ENCODE data around the gene NAPB. TPM values are rescaled to one million over a fixed set of nuclear protein-coding genes. Genes with fewer than 3 reads are reported as not detected.

Gene NAPB
- total RNA-seq, 1 donor from 2014 or later, result 13.6 TPM

- H3K4me1 Mint-ChIP-seq, result peaks cover 52% of the 10 kb centered on the region
- H3K9me3 Mint-ChIP-seq, result no peaks in the 10 kb centered on the region
- H3K36me3 Mint-ChIP-seq (ENCODE audit: low read depth), result peaks cover 19% of the 10 kb centered on the region
- no peak overlapping the region for H3K27ac Mint-ChIP-seq
- DNase-seq, result peak; percentile 38
- no peak overlapping the region for H3K4me3 Mint-ChIP-seq
- intact Hi-C loops (cut with micrococcal nuclease), result loop anchor here (10.0 kb wide), 1 partner anchor 262 kb away; no protein-coding TSS in a partner anchor
- H3K27me3 Mint-ChIP-seq, result no peaks in the 10 kb centered on the region
These were observed 14.4 kb downstream of the NAPB start for GRCh38 chr20:23406880-23407279.

GRCh38 chr20:23404196-23404595, 17.1 kb downstream of the NAPB start:
- Mint-ChIP-seq H3K27ac (no peak overlapping the region), H3K36me3 (ENCODE audit: low read depth) (peaks cover 26% of the 10 kb centered on the region), H3K4me1 (peaks cover 53% of the 10 kb centered on the region), H3K4me3 (no peak overlapping the region), H3K9me3 (no peaks in the 10 kb centered on the region), H3K27me3 (no peaks in the 10 kb centered on the region)
- intact Hi-C loops (cut with micrococcal nuclease), result loop anchor here (10.0 kb wide), 1 partner anchor 259 kb away; no protein-coding TSS in a partner anchor
- DNase-seq, result peak; percentile 50

GRCh38 chr20:23403751-23404150, 17.5 kb downstream of the NAPB start:
- peaks cover 57% of the 10 kb centered on the region for H3K4me1 Mint-ChIP-seq

GRCh38 chr20:23401051-23401450, 20.2 kb downstream of the NAPB start:
- no peaks in the 10 kb centered on the region for H3K27me3 Mint-ChIP-seq
- intact Hi-C loops (cut with micrococcal nuclease), result loop anchor here (10.0 kb wide), 1 partner anchor 256 kb away; no protein-coding TSS in a partner anchor
- peak; percentile 49 for DNase-seq
- H3K9me3 Mint-ChIP-seq, result no peaks in the 10 kb centered on the region
- H3K36me3 Mint-ChIP-seq (ENCODE audit: low read depth), result peaks cover 35% of the 10 kb centered on the region
- H3K4me1 Mint-ChIP-seq, result peaks cover 50% of the 10 kb centered on the region
- no peak overlapping the region for H3K4me3 Mint-ChIP-seq
- H3K27ac Mint-ChIP-seq, result no peak overlapping the region

More at GRCh38 chr20:23403751-23404150, 17.5 kb downstream of the NAPB start:
- intact Hi-C loops (cut with micrococcal nuclease), result loop anchor here (10.0 kb wide), 1 partner anchor 259 kb away; no protein-coding TSS in a partner anchor
- no peaks in the 10 kb centered on the region for H3K27me3 Mint-ChIP-seq
- peak; percentile 20 for DNase-seq
- no peak overlapping the region for H3K27ac Mint-ChIP-seq
- H3K4me3 Mint-ChIP-seq, result no peak overlapping the region
- H3K9me3 Mint-ChIP-seq, result no peaks in the 10 kb centered on the region
- H3K36me3 Mint-ChIP-seq (ENCODE audit: low read depth), result peaks cover 26% of the 10 kb centered on the region

- no peaks in the 10 kb centered on the region for H3K27me3 Mint-ChIP-seq
- H3K9me3 Mint-ChIP-seq, result no peaks in the 10 kb centered on the region
- peak; percentile 66 for DNase-seq
- H3K36me3 Mint-ChIP-seq (ENCODE audit: low read depth), result peaks cover 38% of the 10 kb centered on the region
- intact Hi-C loops (cut with micrococcal nuclease), result loop anchor here (1.0 to 10.0 kb wide), 6 partner anchors 9 to 255 kb away; partner anchors contain the start of gene NXT1
- H3K4me1 Mint-ChIP-seq, result peaks cover 48% of the 10 kb centered on the region
- H3K4me3 Mint-ChIP-seq, result peak overlapping the region; percentile 6
- peak overlapping the region; percentile 27 for H3K27ac Mint-ChIP-seq
These were observed 21.6 kb downstream of the NAPB start for GRCh38 chr20:23399568-23400241.

GRCh38 chr20:23397961-23398360, 23.3 kb downstream of the NAPB start:
- Mint-ChIP-seq H3K4me3 (peak overlapping the region; percentile 64), H3K4me1 (peaks cover 52% of the 10 kb centered on the region), H3K9me3 (no peaks in the 10 kb centered on the region), H3K27ac (peak overlapping the region; percentile 84), H3K27me3 (no peaks in the 10 kb centered on the region), H3K36me3 (ENCODE audit: low read depth) (peaks cover 50% of the 10 kb centered on the region)
- intact Hi-C loops (cut with micrococcal nuclease), result no loop called here
- peak; percentile 70 for DNase-seq

GRCh38 chr20:23396950-23397627, 24.2 kb downstream of the NAPB start:
- H3K27me3 Mint-ChIP-seq, result no peaks in the 10 kb centered on the region
- H3K4me1 Mint-ChIP-seq, result peaks cover 46% of the 10 kb centered on the region
- no peak overlapping the region for H3K27ac Mint-ChIP-seq
- H3K4me3 Mint-ChIP-seq, result no peak overlapping the region
- no peaks in the 10 kb centered on the region for H3K9me3 Mint-ChIP-seq
- peaks cover 45% of the 10 kb centered on the region for H3K36me3 Mint-ChIP-seq (ENCODE audit: low read depth)
- intact Hi-C loops (cut with micrococcal nuclease), result no loop called here
- DNase-seq, result peak; percentile 44

GRCh38 chr20:23393996-23394775, 27.1 kb downstream of the NAPB start:
- DNase-seq, result peak; percentile 51
- intact Hi-C loops (cut with micrococcal nuclease), result no loop called here
- H3K36me3 Mint-ChIP-seq (ENCODE audit: low read depth), result peaks cover 46% of the 10 kb centered on the region
- no peaks in the 10 kb centered on the region for H3K27me3 Mint-ChIP-seq
- no peaks in the 10 kb centered on the region for H3K9me3 Mint-ChIP-seq
- H3K4me1 Mint-ChIP-seq, result peaks cover 32% of the 10 kb centered on the region
- H3K27ac Mint-ChIP-seq, result peak overlapping the region; percentile 67
- no peak overlapping the region for H3K4me3 Mint-ChIP-seq

GRCh38 chr20:23391707-23392310, 29.5 kb downstream of the NAPB start:
- H3K27me3 Mint-ChIP-seq, result no peaks in the 10 kb centered on the region
- intact Hi-C loops (cut with micrococcal nuclease), result no loop called here
- no peak overlapping the region for H3K27ac Mint-ChIP-seq
- no peaks in the 10 kb centered on the region for H3K9me3 Mint-ChIP-seq
- DNase-seq, result no peak
- peaks cover 19% of the 10 kb centered on the region for H3K4me1 Mint-ChIP-seq
- no peak overlapping the region for H3K4me3 Mint-ChIP-seq
- H3K36me3 Mint-ChIP-seq (ENCODE audit: low read depth), result peaks cover 53% of the 10 kb centered on the region

GRCh38 chr20:23390091-23390774, 31.1 kb downstream of the NAPB start:
- no peak overlapping the region for H3K27ac Mint-ChIP-seq
- no peak overlapping the region for H3K4me3 Mint-ChIP-seq
- DNase-seq, result no peak
- intact Hi-C loops (cut with micrococcal nuclease), result no loop called here
- H3K27me3 Mint-ChIP-seq, result no peaks in the 10 kb centered on the region
- peaks cover 65% of the 10 kb centered on the region for H3K36me3 Mint-ChIP-seq (ENCODE audit: low read depth)
- H3K9me3 Mint-ChIP-seq, result peaks cover 4% of the 10 kb centered on the region
- peaks cover 20% of the 10 kb centered on the region for H3K4me1 Mint-ChIP-seq

- H3K4me1 Mint-ChIP-seq, result peaks cover 15% of the 10 kb centered on the region
- intact Hi-C loops (cut with micrococcal nuclease), result no loop called here
- H3K9me3 Mint-ChIP-seq, result peaks cover 4% of the 10 kb centered on the region
- no peak overlapping the region for H3K4me3 Mint-ChIP-seq
- DNase-seq, result no peak
- no peak overlapping the region for H3K27ac Mint-ChIP-seq
- H3K27me3 Mint-ChIP-seq, result no peaks in the 10 kb centered on the region
- H3K36me3 Mint-ChIP-seq (ENCODE audit: low read depth), result peaks cover 63% of the 10 kb centered on the region
These were observed 34.2 kb downstream of the NAPB start for GRCh38 chr20:23387118-23387443.

GRCh38 chr20:23386304-23387117, 34.8 kb downstream of the NAPB start:
- Mint-ChIP-seq H3K36me3 (ENCODE audit: low read depth) (peaks cover 63% of the 10 kb centered on the region), H3K4me1 (peaks cover 19% of the 10 kb centered on the region), H3K27ac (no peak overlapping the region), H3K4me3 (no peak overlapping the region), H3K9me3 (peaks cover 4% of the 10 kb centered on the region), H3K27me3 (no peaks in the 10 kb centered on the region)
- intact Hi-C loops (cut with micrococcal nuclease), result no loop called here
- no peak for DNase-seq

Measured in activated CD4-positive, alpha-beta T cell treated with anti-CD3 and anti-CD28 coated beads, Interleukin-2, amount 10 ng/mL, durations not matched to agents 24 days and 14 days (primary cell).